Thyroid gland (tissue), 4 donors: ENCODE measurements around the gene TOX3.

ENCODE experiments used
- CTCF ChIP-seq, 6 experiments: fragments of 200-600 bp in 3 of 6; fragments of 450-650 bp in 3 of 6; sonication (generic) in 3 of 6; IDR thresholded peaks; one replicate each; pipeline ENCODE4 v1.5.1; 2016 to 2019; ENCODE audit warnings: antibody characterized with exemption in 6 of 6, mild to moderate bottlenecking in 2 of 6, inconsistent platforms in 1 of 6, moderate library complexity in 1 of 6
- POLR2A ChIP-seq, 2 donors: fragments of 450-650 bp; IDR thresholded peaks; one replicate each; pipeline ENCODE4 v1.6.1; 2017; ENCODE audit warnings: antibody characterized with exemption in 2 of 2, mild to moderate bottlenecking in 2 of 2, moderate library complexity in 1 of 2

GRCh38 chr16:52460639-52461178 lies 86.2 kb downstream of the TOX3 start:
- TF ChIP-seq CTCF (IDR thresholded peaks at IDR 0.05) (no peak), POLR2A (IDR thresholded peaks at IDR 0.05) (no peak)
